H9 (cell line): ENCODE results near the gene ATP13A4. TPM values are rescaled to one million over a fixed set of nuclear protein-coding genes. Genes with fewer than 3 reads are reported as not detected.

Experiments
- DNase-seq: peaks from one replicate; pipeline ENCODE4 v3.0.0-alpha.2; 2017
- H2AFZ ChIP-seq: one replicate; pipeline ENCODE4 v1.6.1; 2013; ENCODE audit warnings: mild to moderate bottlenecking, low read length, control low read depth, moderate library complexity
- H2AK5ac ChIP-seq: 2 replicates; pipeline ENCODE4 v1.6.1; 2013; ENCODE audit warnings: low read length, control low read depth, mixed read lengths; ENCODE audit not compliant: insufficient read length
- H2BK120ac ChIP-seq: one replicate; pipeline ENCODE4 v1.6.1; 2013; ENCODE audit warnings: low read depth, mild to moderate bottlenecking, low read length, control low read depth, inconsistent platforms; ENCODE audit not compliant: poor library complexity, severe bottlenecking
- H2BK12ac ChIP-seq: 2 replicates; pipeline ENCODE4 v1.6.1; 2013; ENCODE audit warnings: low read length, control low read depth, mixed read lengths, low read depth; ENCODE audit not compliant: insufficient read length
- H2BK15ac ChIP-seq: 2 replicates; pipeline ENCODE4 v1.6.1; 2013; ENCODE audit warnings: low read depth, low read length, control low read depth
- H2BK20ac ChIP-seq: one replicate; pipeline ENCODE4 v1.6.1; 2013; ENCODE audit warnings: low read depth, mild to moderate bottlenecking, low read length, control low read depth, inconsistent platforms; ENCODE audit not compliant: poor library complexity, severe bottlenecking
- H2BK5ac ChIP-seq: 2 replicates; pipeline ENCODE4 v1.6.1; 2013; ENCODE audit warnings: low read length, control low read depth, mixed read lengths; ENCODE audit not compliant: insufficient read length
- H3K14ac ChIP-seq: 2 replicates; pipeline ENCODE4 v1.6.1; 2013; ENCODE audit warnings: low read length, control low read depth; ENCODE audit not compliant: insufficient read depth
- H3K18ac ChIP-seq: 2 replicates; pipeline ENCODE4 v1.6.1; 2013; ENCODE audit warnings: low read depth, mild to moderate bottlenecking, mixed read lengths, low read length, control low read depth; ENCODE audit not compliant: insufficient read length
- H3K23ac ChIP-seq: 2 replicates; pipeline ENCODE4 v1.6.1; 2013; ENCODE audit warnings: low read length, control low read depth, mixed read lengths, low read depth; ENCODE audit not compliant: insufficient read length
- H3K23me2 ChIP-seq: 2 replicates; pipeline ENCODE4 v1.6.1; 2013; ENCODE audit warnings: low read depth, mild to moderate bottlenecking, mixed read lengths, low read length, control low read depth; ENCODE audit not compliant: insufficient read length, poor library complexity, severe bottlenecking
- H3K27ac ChIP-seq: 2 replicates; pipeline ENCODE4 v1.5.1; 2013; ENCODE audit warnings: low read length, control low read depth, mixed read lengths, low read depth; ENCODE audit not compliant: insufficient read length
- H3K27me3 ChIP-seq: 2 replicates; pipeline ENCODE4 v1.6.1; 2013; ENCODE audit warnings: low read length, control low read depth, inconsistent platforms; ENCODE audit not compliant: insufficient read depth
- H3K4ac ChIP-seq: 2 replicates; pipeline ENCODE4 v1.6.1; 2013; ENCODE audit warnings: low read depth, mild to moderate bottlenecking, control low read depth, inconsistent platforms, low read length, moderate library complexity
- H3K4me1 ChIP-seq: 2 replicates; pipeline ENCODE4 v1.6.1; 2013; ENCODE audit warnings: low read length, control low read depth, inconsistent platforms; ENCODE audit not compliant: insufficient read depth
- H3K4me2 ChIP-seq: 2 replicates; pipeline ENCODE4 v1.6.1; 2013; ENCODE audit warnings: low read length, control low read depth, mixed read lengths; ENCODE audit not compliant: insufficient read length, insufficient read depth
- H3K56ac ChIP-seq: 2 replicates; pipeline ENCODE4 v1.6.1; 2013; ENCODE audit warnings: low read depth, mild to moderate bottlenecking, mixed read lengths, low read length, control low read depth; ENCODE audit not compliant: insufficient read length
- H3K79me1 ChIP-seq: 2 replicates; pipeline ENCODE4 v1.6.1; 2013; ENCODE audit warnings: low read depth, mild to moderate bottlenecking, moderate library complexity, low read length, control low read depth, inconsistent platforms; ENCODE audit not compliant: insufficient read depth, poor library complexity, severe bottlenecking
- H3K79me2 ChIP-seq: 2 replicates; pipeline ENCODE4 v1.6.1; 2013; ENCODE audit warnings: low read length, control low read depth, inconsistent platforms; ENCODE audit not compliant: insufficient read depth
- H3K9ac ChIP-seq: 2 replicates; pipeline ENCODE4 v1.6.1; 2013; ENCODE audit warnings: low read length, control low read depth, mixed read lengths; ENCODE audit not compliant: insufficient read length; ENCODE audit errors: extremely low read depth
- H3K9me3 ChIP-seq: one replicate; pipeline ENCODE4 v1.6.1; 2013; ENCODE audit warnings: low read depth, low read length, inconsistent platforms; ENCODE audit not compliant: control insufficient read depth
- H3T11ph ChIP-seq: one replicate; pipeline ENCODE4 v1.6.1; 2013; ENCODE audit warnings: mild to moderate bottlenecking, low read length, control low read depth, inconsistent platforms
- H4K20me1 ChIP-seq: one replicate; pipeline ENCODE4 v1.6.1; 2013; ENCODE audit not compliant: control insufficient read depth, insufficient read length, insufficient read depth
- H4K5ac ChIP-seq: 2 replicates; pipeline ENCODE4 v1.6.1; 2013; ENCODE audit warnings: low read depth, mild to moderate bottlenecking, mixed read lengths, low read length, control low read depth; ENCODE audit not compliant: insufficient read length
- H4K8ac ChIP-seq: replicated peaks from 2 replicates; pipeline ENCODE4 v1.6.1; 2013; ENCODE audit warnings: low read length, control low read depth, mixed read lengths, low read depth; ENCODE audit not compliant: insufficient read length
- H4K91ac ChIP-seq: 2 replicates; pipeline ENCODE4 v1.6.1; 2013; ENCODE audit warnings: low read depth, mild to moderate bottlenecking, moderate library complexity, mixed read lengths, low read length, control low read depth; ENCODE audit not compliant: insufficient read length
- H3K27ac Mint-ChIP-seq, 3 experiments: 2 replicates in 2 of 3; 3 replicates in 1 of 3; pipeline ENCODE4 v1.8.0; 2020 to 2021; ENCODE audit warnings: mixed read lengths in 3 of 3, mild to moderate bottlenecking in 1 of 3, moderate library complexity in 1 of 3
- H3K27me3 Mint-ChIP-seq: 2 replicates; pipeline ENCODE4 v1.8.0; 2021; ENCODE audit warnings: low read depth, mild to moderate bottlenecking, moderate library complexity, mixed read lengths
- H3K36me3 Mint-ChIP-seq, 3 experiments: 2 replicates in 2 of 3; 3 replicates in 1 of 3; pipeline ENCODE4 v1.8.0; 2020 to 2021; ENCODE audit warnings: low read depth in 3 of 3, mixed read lengths in 3 of 3; ENCODE audit not compliant: insufficient read depth in 1 of 3
- H3K4me1 Mint-ChIP-seq, 2 experiments: 2 replicates each; pipeline ENCODE4 v1.8.0; 2020; ENCODE audit warnings: mixed read lengths in 2 of 2
- H3K4me3 Mint-ChIP-seq, 2 experiments: 2 replicates in 1 of 2; 3 replicates in 1 of 2; pipeline ENCODE4 v1.8.0; 2020 to 2021; ENCODE audit warnings: mild to moderate bottlenecking in 2 of 2, mixed read lengths in 2 of 2, moderate library complexity in 1 of 2
- H3K9me3 Mint-ChIP-seq, 2 experiments: 2 replicates in 1 of 2; 3 replicates in 1 of 2; pipeline ENCODE4 v1.8.0; 2020; ENCODE audit warnings: mild to moderate bottlenecking in 2 of 2, mixed read lengths in 2 of 2, moderate library complexity in 1 of 2
- CTCF ChIP-seq: fragments of 200-600 bp; sonication (generic); conservative IDR thresholded peaks from 3 replicates; pipeline ENCODE4 v1.8.0; 2021; ENCODE audit warnings: antibody characterized with exemption, mild to moderate bottlenecking
- WGBS: extraction: QIAGEN DNeasy Blood & Tissue Kit; methylation state at CpG from one replicate; pipeline ENCODE4 v1.1.7; 2013; ENCODE audit warnings: missing lambda C conversion rate, low lambda C conversion rate, mixed read lengths; ENCODE audit not compliant: insufficient read length; ENCODE audit errors: extremely low coverage; 5-methylcytosine and 5-hydroxymethylcytosine counted together
- total RNA-seq: library from RNA; stranded (reverse); gene quantifications from 2 replicates; pipeline ENCODE4 v1.2.1, GENCODE V29; 2021

ATP13A4 gene
- total RNA-seq, 1 experiment from 2014 or later, result 0.13 TPM

GRCh38 chr3:193589616-193590015 is 34.9 kb upstream of the ATP13A4 start:
- Histone ChIP-seq H3K23me2 (peaks cover 6% of the 10 kb centered on the region), H3K14ac (no peak overlapping the region), H3K4me1 (no peaks in the 10 kb centered on the region), H3K27ac (no peak overlapping the region), H3K9me3 (no peaks in the 10 kb centered on the region), H3T11ph (no peak overlapping the region), H3K23ac (no peak overlapping the region), H3K18ac (no peak overlapping the region), H3K79me2 (peaks cover 5% of the 10 kb centered on the region; the same call in 1 of the 2 replicates), H3K27me3 (no peaks in the 10 kb centered on the region), H3K56ac (no peak overlapping the region), H3K4me2 (no peak overlapping the region), H2BK12ac (no peak overlapping the region), H2AK5ac (no peak overlapping the region), H3K9ac (no peak overlapping the region), H2AFZ (no peak overlapping the region), H2BK120ac (no peak overlapping the region), H3K4ac (no peak overlapping the region), H2BK15ac (no peak overlapping the region), H2BK20ac (no peak overlapping the region), H4K8ac (no peak overlapping the region), H4K20me1 (no peaks in the 10 kb centered on the region), H2BK5ac (no peak overlapping the region), H3K79me1 (no peaks in the 10 kb centered on the region), H4K91ac (no peak overlapping the region), H4K5ac (no peak overlapping the region)
- peaks cover 9 to 21% of the 10 kb centered on the region in 2 experiments for H3K4me1 Mint-ChIP-seq
- no peak overlapping the region for H3K4me3 Mint-ChIP-seq
- H3K27me3 Mint-ChIP-seq, result peaks cover 10% of the 10 kb centered on the region
- H3K36me3 Mint-ChIP-seq, result no peaks in the 10 kb centered on the region
- H3K27ac Mint-ChIP-seq, result no peak overlapping the region
- DNase-seq, result no peak
- no peak for TF ChIP-seq CTCF
- H3K9me3 Mint-ChIP-seq, result no peaks in the 10 kb centered on the region; a peak in 2 of 5 replicates
- WGBS, result no CpG with 5 or more reads among the region's 1 CpG
